ENCODE data around the gene SEMA3C. TPM values are rescaled to one million over a fixed set of nuclear protein-coding genes. Genes with fewer than 3 reads are reported as not detected.

Gene SEMA3C
- total RNA-seq, 4 donors from 2014 or later = 117 to 181 (median 158) TPM

DNA sequence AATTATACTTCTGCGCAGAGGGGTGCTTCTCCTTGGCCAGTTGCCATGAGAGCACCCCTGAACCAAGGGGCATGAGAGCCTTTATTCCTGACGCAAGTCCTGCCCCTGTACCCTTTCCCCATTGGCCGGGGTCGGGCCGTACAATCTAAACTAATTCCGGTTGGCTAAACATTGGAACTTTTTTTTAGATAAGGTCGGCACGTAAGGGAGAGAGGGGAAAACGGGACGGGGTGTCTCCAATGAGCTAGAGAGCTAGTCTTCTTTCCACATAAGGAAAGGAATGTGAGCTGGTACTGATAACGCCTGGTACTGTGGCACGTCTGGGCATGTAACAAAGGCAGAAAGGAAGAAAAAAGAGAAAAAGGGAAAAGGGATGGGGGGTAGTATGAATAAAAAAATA, 183.5 kb downstream of the SEMA3C start:
- no peaks in the 10 kb centered on the region for H3K27me3 ChIP-seq
- WGBS = 97% methylated on average over 12 of the region's 12 CpGs
- DNase-seq (ENCODE audit: extremely low spot score) = no peak

GRCh38 chr7:80734011-80734410, 184.8 kb downstream of the SEMA3C start:
- intact Hi-C loops (cut with DNase I) = no loop called here
- Histone ChIP-seq H3K27ac (replicated peaks in 1 of 4) (no peak overlapping the region), H3K36me3 (no peaks in the 10 kb centered on the region), H3K9me3 (no peaks in the 10 kb centered on the region), H3K4me3 (no peak overlapping the region), H3K4me1 (peaks cover 0 to 14% (median 12%) of the 10 kb centered on the region in 4 donors), H3K27me3 (no peaks in the 10 kb centered on the region)
- no peak for DNase-seq (ENCODE audit: extremely low spot score)
- WGBS = 94% methylated on average over 4 of the region's 4 CpGs
- TF ChIP-seq POLR2AphosphoS5 (IDR thresholded peaks at IDR 0.05) = no peak
- TF ChIP-seq EP300 (IDR thresholded peaks at IDR 0.05) = no peak

More for the DNA sequence above, 183.5 kb downstream of the SEMA3C start:
- Histone ChIP-seq H3K36me3 (no peaks in the 10 kb centered on the region), H3K4me1 (peaks cover 0 to 2% (median under 1%) of the 10 kb centered on the region in 4 donors), H3K27ac (replicated peaks in 1 of 4) (no peak overlapping the region), H3K9me3 (no peaks in the 10 kb centered on the region), H3K4me3 (no peak overlapping the region)
- intact Hi-C loops (cut with DNase I) = no loop called here
- TF ChIP-seq POLR2A (IDR thresholded peaks at IDR 0.05; ENCODE audit: low read depth) = no peak
- no peak for TF ChIP-seq CTCF (IDR thresholded peaks at IDR 0.05)
- TF ChIP-seq POLR2AphosphoS5 (IDR thresholded peaks at IDR 0.05) = no peak
- no peak for TF ChIP-seq EP300 (IDR thresholded peaks at IDR 0.05)

DNA sequence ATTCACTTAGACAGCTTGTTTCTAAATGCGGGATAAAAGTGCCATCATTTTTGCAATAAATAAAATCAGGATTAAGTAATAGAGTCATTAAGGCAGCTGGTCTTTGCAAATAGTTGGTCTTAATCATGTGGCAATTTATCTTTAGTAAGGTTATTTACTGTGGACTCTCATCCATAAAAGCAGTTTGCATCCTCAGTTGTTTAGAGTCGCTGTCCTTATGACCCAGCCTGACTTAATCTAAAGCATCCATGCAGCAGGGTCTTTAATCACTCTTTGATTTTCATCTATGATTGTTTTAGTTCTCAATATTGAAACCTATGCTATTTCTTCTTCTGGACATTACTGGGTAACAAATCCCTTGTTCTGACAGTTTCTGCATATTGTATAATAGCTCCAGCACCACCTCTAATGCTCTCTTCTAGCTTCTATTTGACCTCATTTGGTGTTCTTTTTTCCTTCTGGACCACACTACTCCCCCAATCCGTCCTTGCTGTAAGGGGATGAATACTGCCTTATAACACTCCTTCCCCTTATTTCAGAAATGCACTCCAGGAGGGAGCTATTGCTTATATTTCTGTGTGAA, 185.4 kb downstream of the SEMA3C start:
- Histone ChIP-seq H3K36me3 (no peaks in the 10 kb centered on the region), H3K9me3 (no peaks in the 10 kb centered on the region), H3K27ac (replicated peaks in 1 of 4) (no peak overlapping the region), H3K4me1 (peaks cover 0 to 15% (median 13%) of the 10 kb centered on the region in 4 donors), H3K4me3 (no peak overlapping the region), H3K27me3 (no peaks in the 10 kb centered on the region)
- intact Hi-C loops (cut with DNase I) = no loop called here
- DNase-seq (ENCODE audit: extremely low spot score) = no peak
- TF ChIP-seq POLR2A (IDR thresholded peaks at IDR 0.05; ENCODE audit: low read depth) (no peak), CTCF (IDR thresholded peaks at IDR 0.05) (no peak), POLR2AphosphoS5 (IDR thresholded peaks at IDR 0.05) (no peak), EP300 (IDR thresholded peaks at IDR 0.05) (no peak)
- WGBS = 56% methylated on average over 3 of the region's 3 CpGs

- Histone ChIP-seq H3K4me1 (peaks cover 0 to 15% (median 13%) of the 10 kb centered on the region in 4 donors), H3K4me3 (no peak overlapping the region), H3K27ac (replicated peaks in 1 of 4) (no peak overlapping the region), H3K9me3 (no peaks in the 10 kb centered on the region), H3K36me3 (no peaks in the 10 kb centered on the region), H3K27me3 (no peaks in the 10 kb centered on the region)
- TF ChIP-seq POLR2A (IDR thresholded peaks at IDR 0.05; ENCODE audit: low read depth) = no peak
- no peak for TF ChIP-seq CTCF (IDR thresholded peaks at IDR 0.05)
- WGBS = 79% methylated on average over 6 of the region's 6 CpGs
- no peak for DNase-seq (ENCODE audit: extremely low spot score)
- intact Hi-C loops (cut with DNase I) = no loop called here
These were observed 186.2 kb downstream of the SEMA3C start for GRCh38 chr7:80732630-80733029.

GRCh38 chr7:80731281-80731680, 187.6 kb downstream of the SEMA3C start:
- Histone ChIP-seq H3K4me1 (peaks cover 0 to 15% (median 13%) of the 10 kb centered on the region in 4 donors), H3K4me3 (no peak overlapping the region), H3K27ac (replicated peaks in 1 of 4) (no peak overlapping the region), H3K9me3 (no peaks in the 10 kb centered on the region), H3K27me3 (no peaks in the 10 kb centered on the region), H3K36me3 (no peaks in the 10 kb centered on the region)
- no peak for DNase-seq (ENCODE audit: extremely low spot score)
- TF ChIP-seq CTCF (IDR thresholded peaks at IDR 0.05) = no peak
- no peak for TF ChIP-seq POLR2A (IDR thresholded peaks at IDR 0.05; ENCODE audit: low read depth)
- TF ChIP-seq POLR2AphosphoS5 (IDR thresholded peaks at IDR 0.05) = no peak
- TF ChIP-seq EP300 (IDR thresholded peaks at IDR 0.05) = no peak
- intact Hi-C loops (cut with DNase I) = no loop called here
- whole genome bisulfite sequencing = 88% methylated on average over 2 of the region's 2 CpGs
